HFFc6 (cell line): ENCODE data around the gene C4orf17. TPM values are rescaled to one million over a fixed set of nuclear protein-coding genes. Genes with fewer than 3 reads are reported as not detected.
"Not testable (repeated sequence)": the region's sequence is repeated elsewhere in the genome, so short reads cannot be mapped to it uniquely, and the experiment has no call there.

Experiments used
- DNase-seq: peaks from one replicate; pipeline ENCODE4 v3.0.0-alpha.2; 2018
- H3K27ac Mint-ChIP-seq: 2 replicates; pipeline ENCODE4 v1.8.0; 2020; ENCODE audit warnings: mild to moderate bottlenecking, mixed read lengths
- H3K27me3 Mint-ChIP-seq: 2 replicates; pipeline ENCODE4 v1.8.0; 2021; ENCODE audit warnings: mild to moderate bottlenecking, moderate library complexity, mixed read lengths; ENCODE audit not compliant: insufficient read depth
- H3K36me3 Mint-ChIP-seq: 2 replicates; pipeline ENCODE4 v1.8.0; 2021; ENCODE audit warnings: low read depth, mixed read lengths
- H3K4me1 Mint-ChIP-seq: 2 replicates; pipeline ENCODE4 v1.8.0; 2020; ENCODE audit warnings: low read depth, mixed read lengths
- H3K4me3 Mint-ChIP-seq: 2 replicates; pipeline ENCODE4 v1.8.0; 2020; ENCODE audit warnings: mild to moderate bottlenecking, moderate library complexity, mixed read lengths
- H3K9me3 Mint-ChIP-seq: 2 replicates; pipeline ENCODE4 v1.8.0; 2020; ENCODE audit warnings: mild to moderate bottlenecking, mixed read lengths
- CTCF ChIP-seq: fragments of 200-600 bp; sonication (generic); IDR thresholded peaks from 2 replicates; pipeline ENCODE4 v1.5.0; 2021; ENCODE audit warnings: antibody characterized with exemption, mild to moderate bottlenecking
- total RNA-seq, 6 experiments: library from RNA; stranded (reverse); fragmentation: NEBNext Ultra II Directional; extraction: Animal tissue kit (Norgen Biotek cat#: 25700); gene quantifications; 2 replicates in 1 of 6; 3 replicates in 5 of 6; pipeline ENCODE4 v1.2.3, GENCODE V29; 2021

C4orf17 gene
- total RNA-seq, 6 experiments from 2014 or later = not detected

DNA sequence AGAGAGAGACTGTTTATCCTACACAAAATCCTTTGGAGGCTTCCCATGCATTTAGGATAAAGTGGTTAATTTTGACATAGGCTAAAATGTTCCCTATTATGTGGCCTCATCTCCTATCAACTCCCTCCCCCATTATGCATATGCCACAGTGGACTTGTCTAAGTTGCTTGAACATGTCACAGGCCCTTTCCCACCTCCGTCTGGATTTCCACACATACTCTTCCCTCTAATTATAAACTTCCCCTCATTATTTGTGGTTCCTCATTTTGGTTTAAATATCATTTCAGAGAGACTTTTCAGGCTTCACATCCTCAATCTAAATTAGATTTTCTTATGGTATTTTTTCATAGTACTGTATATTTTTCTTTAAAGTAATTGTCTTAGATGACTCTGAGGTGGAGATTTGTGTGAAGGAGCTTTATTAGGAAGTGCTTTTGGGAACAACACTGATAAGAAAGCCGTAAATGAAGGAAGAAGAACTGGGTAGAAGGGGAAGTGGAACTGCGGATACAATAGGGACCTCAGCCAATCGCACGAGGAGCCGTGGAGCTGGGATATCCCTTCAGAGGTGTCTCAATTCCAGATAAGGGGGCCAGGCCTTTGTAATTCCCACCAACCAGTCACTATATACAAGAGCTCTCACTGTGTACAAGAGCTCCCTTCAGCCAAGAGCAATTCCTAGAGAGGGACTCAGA is 7.9 kb downstream of the C4orf17 start:
- no peak for TF ChIP-seq CTCF
- Mint-ChIP-seq H3K4me3 (no peak overlapping the region), H3K9me3 (no peaks in the 10 kb centered on the region), H3K27me3 (no peaks in the 10 kb centered on the region), H3K36me3 (no peaks in the 10 kb centered on the region), H3K4me1 (no peaks in the 10 kb centered on the region), H3K27ac (no peak overlapping the region)
- no peak for DNase-seq

DNA sequence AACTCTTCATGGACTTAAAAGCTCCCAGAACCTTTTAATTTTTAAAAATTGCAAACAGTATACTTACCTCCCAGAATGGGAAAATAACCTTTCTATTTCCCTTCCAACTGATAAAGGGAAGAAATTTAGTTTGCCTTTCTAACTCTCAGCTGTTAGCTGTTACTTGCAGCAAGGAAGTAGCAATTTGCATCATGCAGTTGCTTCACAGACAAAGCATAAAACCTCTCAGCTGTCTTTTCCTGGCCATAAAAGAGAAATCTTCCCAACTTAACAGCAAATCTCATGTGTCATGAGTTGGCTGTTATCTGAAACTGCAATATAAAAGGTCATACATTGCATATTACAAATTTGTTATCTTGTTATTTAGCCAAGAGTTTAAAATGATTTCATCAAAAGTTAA is 18.4 kb downstream of the C4orf17 start:
- no peak for DNase-seq
- H3K27ac Mint-ChIP-seq = no peak overlapping the region
- no peak overlapping the region for H3K4me3 Mint-ChIP-seq
- no peaks in the 10 kb centered on the region for H3K36me3 Mint-ChIP-seq
- no peak for TF ChIP-seq CTCF
- H3K9me3 Mint-ChIP-seq = no peaks in the 10 kb centered on the region
- peaks cover 3% of the 10 kb centered on the region; the same call in 1 of the 2 replicates for H3K27me3 Mint-ChIP-seq
- H3K4me1 Mint-ChIP-seq = no peaks in the 10 kb centered on the region

- no peak for DNase-seq
- H3K27me3 Mint-ChIP-seq = peaks cover 3% of the 10 kb centered on the region
- TF ChIP-seq CTCF = no peak
- H3K36me3 Mint-ChIP-seq = no peaks in the 10 kb centered on the region
- no peaks in the 10 kb centered on the region for H3K4me1 Mint-ChIP-seq
- H3K4me3 Mint-ChIP-seq = no peak overlapping the region
- no peaks in the 10 kb centered on the region for H3K9me3 Mint-ChIP-seq
- H3K27ac Mint-ChIP-seq = no peak overlapping the region
Measured at GRCh38 chr4:99529956-99530355, 19.1 kb downstream of the C4orf17 start.

- not testable (repeated sequence) for H3K36me3 Mint-ChIP-seq, H3K27ac Mint-ChIP-seq, H3K4me3 Mint-ChIP-seq, H3K9me3 Mint-ChIP-seq, H3K27me3 Mint-ChIP-seq, H3K4me1 Mint-ChIP-seq, DNase-seq
Measured at GRCh38 chr4:99534699-99535098, 23.9 kb downstream of the C4orf17 start.

DNA sequence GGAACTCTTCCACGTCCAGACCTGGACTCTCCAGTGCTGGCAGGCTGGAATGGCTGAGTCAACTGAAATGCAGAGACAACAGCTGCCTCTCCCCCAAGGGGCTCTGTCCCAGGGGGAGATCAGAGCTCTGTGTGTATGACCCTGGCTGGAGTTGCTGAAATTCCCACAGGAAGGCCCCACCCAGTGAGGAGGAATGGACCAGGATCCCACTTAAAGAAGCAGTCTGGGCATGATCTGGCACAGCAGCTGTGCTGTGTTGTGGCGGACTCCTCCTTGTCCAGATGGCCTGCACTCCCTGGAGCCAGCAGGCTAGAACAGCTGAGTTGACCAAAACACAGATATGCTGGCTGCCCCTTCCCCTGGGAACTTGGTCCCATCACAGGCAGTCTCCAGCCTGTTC is 25.4 kb downstream of the C4orf17 start:
- DNase-seq = no peak
- H3K27ac Mint-ChIP-seq = no peak overlapping the region
- H3K4me3 Mint-ChIP-seq = no peak overlapping the region
- peaks cover 3% of the 10 kb centered on the region for H3K27me3 Mint-ChIP-seq
- TF ChIP-seq CTCF = no peak
- H3K4me1 Mint-ChIP-seq = no peaks in the 10 kb centered on the region
- H3K9me3 Mint-ChIP-seq = no peaks in the 10 kb centered on the region
- no peaks in the 10 kb centered on the region for H3K36me3 Mint-ChIP-seq

DNA sequence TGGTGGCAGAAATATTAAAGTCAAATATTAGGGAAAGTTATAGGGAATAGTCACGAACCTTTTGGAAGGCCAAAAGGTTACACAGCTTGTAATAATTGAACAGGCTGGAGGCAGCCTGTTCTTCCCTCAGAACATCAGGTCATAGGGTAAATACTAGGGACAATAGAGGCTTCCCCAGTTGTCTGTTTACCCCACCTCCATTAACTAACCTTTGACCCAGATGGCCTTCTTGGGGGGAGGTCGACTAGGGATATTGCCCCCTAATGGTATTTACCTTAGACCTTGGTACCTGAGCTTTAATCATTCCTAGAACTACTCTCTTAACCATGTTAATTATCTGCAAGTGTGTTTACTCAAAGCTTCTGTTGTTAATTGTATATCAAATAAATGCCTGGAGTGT is 26.0 kb downstream of the C4orf17 start:
- TF ChIP-seq CTCF = no peak
- H3K4me1 Mint-ChIP-seq = no peaks in the 10 kb centered on the region
- no peak overlapping the region for H3K4me3 Mint-ChIP-seq
- peaks cover 3% of the 10 kb centered on the region for H3K27me3 Mint-ChIP-seq
- no peaks in the 10 kb centered on the region for H3K36me3 Mint-ChIP-seq
- no peak overlapping the region for H3K27ac Mint-ChIP-seq
- H3K9me3 Mint-ChIP-seq = no peaks in the 10 kb centered on the region
- no peak for DNase-seq
